Skin epidermis (tissue), 12 donors: ENCODE results near the gene KCNN3.
A peak's percentile ranks its signal among the peaks of the same experiment; 100 is the strongest.

ENCODE experiments used
- H3K27ac ChIP-seq, 21 experiments: fragments of 200-600 bp; sonication (generic) in 11 of 21; one replicate each; pipeline ENCODE4 v1.5.0; 2020; ENCODE audit warnings: mild to moderate bottlenecking in 3 of 21, inconsistent platforms in 2 of 21, moderate library complexity in 2 of 21
- H3K4me3 ChIP-seq, 7 experiments: fragments of 200-600 bp; sonication (generic) in 2 of 7; one replicate each; pipeline ENCODE4 v1.5.0; 2020; ENCODE audit warnings: inconsistent platforms in 2 of 7, mild to moderate bottlenecking in 2 of 7, moderate library complexity in 1 of 7

The KCNN3 gene

GRCh38 chr1:154745286-154745731 is 124.8 kb downstream of the KCNN3 start:
- Histone ChIP-seq H3K27ac (no peak overlapping the region), H3K4me3 (no peak overlapping the region)

DNA sequence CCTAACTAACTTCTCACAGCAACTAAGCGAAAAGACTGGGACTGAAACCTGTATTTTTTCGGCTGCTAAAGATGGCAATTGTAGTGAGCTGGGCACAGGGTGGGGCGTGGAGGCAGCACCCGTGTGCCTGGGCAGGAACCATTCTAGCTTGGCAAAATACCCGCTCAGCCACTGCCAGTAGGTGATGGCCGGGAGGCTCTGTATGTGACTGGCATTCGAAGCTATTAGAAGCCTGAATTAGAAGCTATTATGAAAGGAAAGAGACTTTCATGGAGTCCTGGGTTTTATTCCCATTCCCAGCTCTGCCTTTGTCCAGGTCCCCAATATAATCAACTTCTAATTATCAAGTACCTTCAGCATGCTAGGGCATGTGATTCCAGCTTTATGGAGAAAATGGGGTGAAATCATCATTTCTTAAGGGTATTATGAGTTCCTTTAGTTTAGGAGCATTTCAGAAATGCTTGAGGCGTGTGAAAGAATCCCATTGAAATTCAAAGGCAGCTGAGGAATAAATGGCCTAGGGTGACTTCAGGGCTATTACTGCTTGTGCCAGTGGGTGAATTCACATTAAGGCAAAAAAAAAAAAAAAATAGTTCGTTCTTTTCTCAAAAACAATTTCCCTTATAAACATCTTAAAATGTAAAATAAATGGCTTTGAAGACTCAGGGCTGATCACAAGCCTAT is 125.6 kb downstream of the KCNN3 start:
- H3K4me3 ChIP-seq, result no peak overlapping the region
- H3K27ac ChIP-seq, result no peak overlapping the region

DNA sequence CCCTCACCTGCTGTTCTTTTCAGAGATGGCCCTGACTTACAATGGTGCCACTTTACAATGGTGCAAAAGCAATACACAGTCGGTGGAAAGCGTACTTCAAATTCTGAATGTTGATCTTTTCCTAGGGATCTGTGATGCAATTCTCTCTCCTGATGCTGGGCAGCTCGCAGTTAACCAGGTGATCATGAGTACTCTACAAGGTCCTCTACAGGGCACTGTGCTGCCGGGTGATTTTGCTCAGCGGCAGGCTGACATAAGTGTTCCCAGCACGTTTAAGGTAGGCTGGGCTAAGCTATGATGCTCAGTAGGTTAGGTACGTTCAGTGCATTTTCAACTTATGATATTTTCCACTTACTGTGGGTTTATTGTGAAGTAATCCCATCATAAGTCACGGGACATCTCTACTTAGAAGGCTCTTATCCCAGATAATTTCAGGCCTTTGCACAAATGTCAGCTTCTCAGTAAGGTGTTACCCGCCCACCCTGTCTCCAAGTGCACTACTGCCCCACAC is 126.5 kb downstream of the KCNN3 start:
- H3K4me3 ChIP-seq, result no peak overlapping the region
- no peak overlapping the region for H3K27ac ChIP-seq

- H3K27ac ChIP-seq, result no peak overlapping the region
- no peak overlapping the region for H3K4me3 ChIP-seq
These were observed 127.5 kb downstream of the KCNN3 start for GRCh38 chr1:154742606-154743005.

- no peak overlapping the region for H3K4me3 ChIP-seq
- H3K27ac ChIP-seq, result peak overlapping the region in 1 of 21 experiments; percentile 14
These were observed 128.2 kb downstream of the KCNN3 start for GRCh38 chr1:154741741-154742495.

- Histone ChIP-seq H3K4me3 (no peak overlapping the region), H3K27ac (no peak overlapping the region)
These were observed 128.8 kb downstream of the KCNN3 start for GRCh38 chr1:154741327-154741726.

DNA sequence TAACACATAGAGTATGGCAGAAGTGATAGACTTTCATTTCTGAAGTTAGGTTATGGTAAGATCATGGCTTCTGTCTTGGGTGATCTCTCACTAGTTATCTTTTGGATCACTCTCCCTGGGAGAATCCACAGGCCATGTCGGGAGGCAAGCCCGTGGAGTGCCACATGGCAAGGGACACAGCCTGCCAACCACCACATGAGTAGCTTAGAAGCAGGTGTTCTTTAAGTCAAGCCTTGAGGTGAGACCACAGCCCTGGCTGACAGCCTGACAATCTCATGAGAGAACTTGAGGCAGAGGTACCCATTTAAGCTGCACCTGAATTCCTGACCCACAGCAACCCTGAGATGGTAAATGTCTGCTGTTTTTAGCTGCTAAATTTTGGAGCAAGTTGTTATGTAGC is 130.4 kb downstream of the KCNN3 start:
- Histone ChIP-seq H3K4me3 (no peak overlapping the region), H3K27ac (no peak overlapping the region)

DNA sequence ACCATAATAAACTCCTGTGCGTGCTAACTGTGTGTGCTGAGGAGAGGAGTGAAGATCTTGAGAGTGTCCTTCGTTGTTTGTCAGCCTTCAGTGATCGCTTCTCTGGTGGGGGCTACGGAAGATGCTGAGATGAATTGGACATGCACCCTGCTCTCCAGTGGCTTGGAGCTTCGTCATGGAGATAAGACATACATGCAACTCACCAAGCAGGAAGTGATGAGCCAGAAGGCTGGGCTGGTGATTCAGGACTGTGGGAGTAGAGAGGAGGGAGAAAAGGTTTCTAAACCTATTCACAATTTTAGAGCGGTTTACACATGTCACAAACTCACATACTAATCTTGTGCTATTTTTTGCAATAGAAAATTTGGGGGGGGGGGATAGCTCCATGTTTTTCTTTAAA is 133.2 kb downstream of the KCNN3 start:
- Histone ChIP-seq H3K27ac (no peak overlapping the region), H3K4me3 (no peak overlapping the region)

- H3K27ac ChIP-seq, result peak overlapping the region in 1 of 21 experiments; percentile 73
- H3K4me3 ChIP-seq, result no peak overlapping the region
These were observed 134.3 kb downstream of the KCNN3 start for GRCh38 chr1:154735804-154736168.

- Histone ChIP-seq H3K27ac (peak overlapping the region in 1 of 21 experiments; percentile 73), H3K4me3 (no peak overlapping the region)
These were observed 134.8 kb downstream of the KCNN3 start for GRCh38 chr1:154735061-154735803.

DNA sequence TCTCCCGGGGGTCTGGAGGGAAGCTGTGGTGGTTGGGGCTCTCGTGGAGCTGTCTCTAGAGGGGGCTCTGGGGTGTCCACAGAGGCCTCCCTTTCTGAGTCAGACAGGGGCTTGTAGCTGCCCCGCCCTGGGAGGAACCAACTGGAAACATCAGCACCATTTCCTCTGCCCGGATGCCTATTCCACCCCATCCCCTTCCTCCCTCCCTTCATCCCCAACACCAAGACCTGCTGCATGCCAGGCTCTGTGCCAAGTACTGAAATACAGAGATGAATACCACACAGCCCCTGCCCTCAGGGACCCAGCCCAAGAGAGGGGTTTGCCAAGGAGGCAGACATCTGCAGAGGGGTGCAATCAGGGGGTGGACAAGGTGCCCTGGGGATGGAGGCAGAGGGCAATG is 136.5 kb downstream of the KCNN3 start:
- Histone ChIP-seq H3K4me3 (no peak overlapping the region), H3K27ac (no peak overlapping the region)

- Histone ChIP-seq H3K27ac (peak overlapping the region in 16 of 21 experiments; percentile 35 to 82 (median 51)), H3K4me3 (no peak overlapping the region)
These were observed 139.0 kb downstream of the KCNN3 start for GRCh38 chr1:154730986-154731489.

- H3K27ac ChIP-seq, result peak overlapping the region in 13 of 21 experiments; percentile 35 to 82 (median 51)
These were observed 139.8 kb downstream of the KCNN3 start for GRCh38 chr1:154730259-154730658.

GRCh38 chr1:154729577-154729976 is 140.5 kb downstream of the KCNN3 start:
- H3K27ac ChIP-seq, result peak overlapping the region in 5 of 21 experiments; percentile 7 to 82 (median 27)
- no peak overlapping the region for H3K4me3 ChIP-seq

More at GRCh38 chr1:154730259-154730658, 139.8 kb downstream of the KCNN3 start:
- no peak overlapping the region for H3K4me3 ChIP-seq

DNA sequence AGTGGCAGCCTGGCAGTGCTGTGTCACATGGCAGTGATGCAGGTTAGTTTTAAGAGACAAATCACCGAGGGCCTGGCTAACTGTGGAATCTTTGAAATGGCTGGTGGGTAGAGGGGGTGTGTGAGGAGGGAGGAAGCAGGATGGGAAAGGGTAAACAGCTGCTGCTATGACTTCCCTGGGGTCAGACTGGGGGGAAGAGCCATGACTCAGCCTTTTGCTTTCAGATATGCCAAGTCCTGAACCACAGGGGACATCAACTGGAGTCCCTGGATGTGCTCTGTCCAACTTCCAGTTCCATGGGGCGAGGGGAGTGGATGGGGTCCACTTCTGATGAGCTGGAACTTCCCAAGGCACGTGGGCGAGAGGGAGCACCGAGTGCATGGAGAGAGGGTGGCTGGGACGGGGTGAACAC is 141.0 kb downstream of the KCNN3 start:
- H3K4me3 ChIP-seq, result no peak overlapping the region

DNA sequence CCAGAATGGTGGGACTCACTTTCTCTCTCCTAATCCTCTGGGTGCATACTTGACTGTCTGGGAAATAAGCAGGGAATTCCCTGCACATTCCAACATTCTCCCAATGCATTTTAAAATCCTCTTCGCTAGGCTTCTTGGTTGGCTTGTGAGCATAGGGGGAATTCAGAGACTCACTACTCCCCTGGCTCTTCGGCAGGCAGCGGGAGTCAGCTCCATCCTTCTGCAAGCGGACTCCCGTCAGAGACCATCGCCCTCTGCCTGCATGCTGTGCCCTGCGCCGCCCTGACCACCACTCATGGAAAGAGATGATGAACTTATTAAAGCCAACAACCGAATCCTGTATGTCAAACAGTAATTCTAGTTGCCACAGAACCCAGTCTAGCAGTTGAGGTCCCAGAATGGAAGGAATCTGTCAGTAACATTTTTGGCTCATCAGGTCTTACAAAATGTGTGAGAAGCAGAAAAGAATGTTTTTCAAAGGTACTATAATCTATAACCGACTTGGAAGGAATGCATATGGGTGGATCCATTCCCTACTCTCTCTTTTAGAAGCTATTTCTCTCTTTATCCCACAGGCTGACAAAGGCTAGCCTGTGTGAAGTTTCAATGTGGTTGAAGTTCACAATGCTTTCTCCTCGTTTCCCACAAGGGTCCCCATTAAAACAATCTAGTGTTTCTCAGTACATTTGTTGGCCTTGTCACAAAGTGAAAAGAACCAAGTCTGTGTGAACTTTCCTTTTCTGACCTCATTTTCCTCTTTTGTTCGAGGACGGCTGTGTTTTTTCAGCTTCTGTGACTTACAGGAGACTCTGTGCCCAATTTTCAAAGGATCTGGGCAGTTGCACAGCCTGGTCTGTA is 143.0 kb downstream of the KCNN3 start:
- H3K27ac ChIP-seq, result peak overlapping the region in 2 of 21 experiments; percentile 14 to 52
- H3K4me3 ChIP-seq, result no peak overlapping the region

More for the DNA sequence above, 141.0 kb downstream of the KCNN3 start:
- H3K27ac ChIP-seq, result peak overlapping the region in 5 of 21 experiments; percentile 7 to 27 (median 16)

GRCh38 chr1:154726443-154726842 is 143.6 kb downstream of the KCNN3 start:
- H3K4me3 ChIP-seq, result no peak overlapping the region
- H3K27ac ChIP-seq, result peak overlapping the region in 2 of 21 experiments; percentile 14 to 52

DNA sequence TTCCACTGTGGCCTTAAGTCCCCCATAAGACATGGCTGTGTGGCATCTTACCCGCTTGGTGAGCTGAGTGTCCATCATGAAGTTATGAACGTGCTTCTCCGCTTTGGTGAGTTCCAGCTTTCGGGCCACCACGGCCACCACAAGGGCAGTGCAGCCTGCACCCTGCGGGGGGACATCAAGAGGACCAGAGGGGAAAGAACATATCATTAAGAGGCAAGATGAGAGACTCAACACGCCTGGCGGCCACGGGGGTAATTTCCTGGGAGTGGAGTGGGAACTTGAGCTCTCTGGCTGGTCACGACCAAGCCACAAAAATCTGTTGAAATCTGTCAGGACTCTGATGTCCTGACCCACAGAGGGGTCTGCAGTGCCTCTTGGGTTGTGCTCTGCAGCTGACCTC is 144.2 kb downstream of the KCNN3 start:
- Histone ChIP-seq H3K4me3 (no peak overlapping the region), H3K27ac (no peak overlapping the region)
